Smooth muscle cell (in vitro differentiated cells): ENCODE results near the gene PCDHGB3. TPM values are rescaled to one million over a fixed set of nuclear protein-coding genes. Genes with fewer than 3 reads are reported as not detected.
A peak's percentile ranks its signal among the peaks of the same experiment; 100 is the strongest.
"Not testable (repeated sequence)": the region's sequence is repeated elsewhere in the genome, so short reads cannot be mapped to it uniquely, and the experiment has no call there.

Source experiments
- DNase-seq: peaks from one replicate; lab custom pipeline; 2025; ENCODE audit not compliant: unreplicated experiment; lab: John Stamatoyannopoulos, UW
- H2AFZ ChIP-seq: fragments of 200-600 bp; sonication (generic); 2 replicates; pipeline ENCODE4 v1.6.0; 2016; ENCODE audit warnings: antibody characterized with exemption, low read depth, mild to moderate bottlenecking
- H3F3A ChIP-seq: fragments of 200-600 bp; sonication (generic); 2 replicates; pipeline ENCODE4 v1.6.0; 2017; ENCODE audit warnings: antibody characterized with exemption, low read depth
- H3K27ac ChIP-seq: fragments of 200-600 bp; sonication (generic); 2 replicates; pipeline ENCODE4 v1.5.1; 2016; ENCODE audit warnings: low read depth, mild to moderate bottlenecking
- H3K27me3 ChIP-seq: fragments of 200-600 bp; sonication (generic); 2 replicates; pipeline ENCODE4 v1.6.1; 2016; ENCODE audit warnings: low read depth, mild to moderate bottlenecking
- H3K36me3 ChIP-seq: fragments of 200-600 bp; sonication (generic); 2 replicates; pipeline ENCODE4 v1.5.1; 2016; ENCODE audit warnings: low read depth
- H3K4me1 ChIP-seq: fragments of 200-600 bp; sonication (generic); 2 replicates; pipeline ENCODE4 v1.5.1; 2016; ENCODE audit warnings: low read depth
- H3K4me2 ChIP-seq: fragments of 200-600 bp; sonication (generic); 2 replicates; pipeline ENCODE4 v1.6.0; 2016; ENCODE audit warnings: mild to moderate bottlenecking
- H3K4me3 ChIP-seq: fragments of 200-600 bp; sonication (generic); 2 replicates; pipeline ENCODE4 v1.5.1; 2016; ENCODE audit warnings: mild to moderate bottlenecking
- H3K79me2 ChIP-seq: fragments of 200-600 bp; sonication (generic); 2 replicates; pipeline ENCODE4 v1.6.0; 2016; ENCODE audit warnings: low read depth, mild to moderate bottlenecking
- H3K9ac ChIP-seq: fragments of 200-600 bp; sonication (generic); 2 replicates; pipeline ENCODE4 v1.6.0; 2016; ENCODE audit warnings: low read depth
- H3K9me3 ChIP-seq: fragments of 200-600 bp; sonication (generic); replicated peaks from 2 replicates; pipeline ENCODE4 v1.5.1; 2016; ENCODE audit warnings: low read depth
- H4K20me1 ChIP-seq: fragments of 200-600 bp; sonication (generic); 2 replicates; pipeline ENCODE4 v1.6.0; 2016; ENCODE audit warnings: low read depth
- WGBS: methylation state at CpG from one replicate; pipeline ENCODE4 v1.1.7; 2016; ENCODE audit warnings: low lambda C conversion rate; 5-methylcytosine and 5-hydroxymethylcytosine counted together
- polyA plus RNA-seq: library from polyadenylated mRNA; unstranded; fragments of >200 nt; fragmentation: Nextera tagmentation; extraction: Ambion mirVana; gene quantifications from 2 replicates; pipeline ENCODE4 v1.2.1, GENCODE V29; 2016
- total RNA-seq: library from RNA; depleted of rRNA; stranded (reverse); fragments of >200 nt; gene quantifications from 2 replicates; pipeline ENCODE4 v1.2.3, GENCODE V29; 2014
- TF ChIP-seq, protein P1 (sequence below): fragments of 200-600 bp; sonication (generic); IDR thresholded peaks from 2 replicates; pipeline ENCODE4 v1.5.1; 2017; ENCODE audit warnings: borderline replicate concordance, mild to moderate bottlenecking, antibody characterized with exemption; ENCODE audit not compliant: insufficient read depth, poor library complexity, severe bottlenecking

Gene PCDHGB3
- total and polyA plus RNA-seq, 2 experiments from 2014 or later, result not detected

DNA sequence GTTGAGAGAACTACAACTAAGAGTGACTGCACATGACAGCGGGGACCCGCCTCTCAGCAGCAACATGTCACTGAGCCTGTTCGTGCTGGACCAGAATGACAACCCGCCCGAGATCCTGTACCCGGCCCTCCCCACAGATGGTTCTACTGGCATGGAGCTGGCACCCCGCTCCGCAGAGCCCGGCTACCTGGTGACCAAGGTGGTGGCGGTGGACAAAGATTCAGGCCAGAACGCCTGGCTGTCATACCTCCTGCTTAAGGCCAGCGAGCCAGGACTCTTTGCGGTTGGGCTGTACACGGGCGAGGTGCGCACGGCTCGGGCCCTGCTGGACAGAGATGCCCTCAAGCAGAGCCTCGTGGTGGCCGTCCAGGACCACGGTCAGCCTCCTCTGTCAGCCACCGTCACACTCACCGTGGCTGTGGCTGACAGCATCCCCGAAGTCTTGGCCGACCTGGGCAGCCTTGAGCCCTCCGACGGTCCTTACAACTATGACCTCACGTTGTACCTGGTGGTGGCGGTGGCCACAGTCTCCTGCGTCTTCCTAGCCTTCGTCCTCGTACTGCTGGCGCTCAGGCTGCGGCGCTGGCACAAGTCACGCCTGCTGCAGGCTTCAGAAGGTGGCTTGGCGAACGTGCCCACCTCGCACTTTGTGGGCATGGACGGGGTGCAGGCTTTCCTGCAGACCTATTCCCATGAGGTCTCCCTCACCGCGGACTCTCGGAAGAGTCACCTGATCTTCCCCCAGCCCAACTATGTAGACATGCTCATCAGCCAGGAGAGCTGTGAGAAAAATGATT, 14.6 kb downstream of the PCDHGB3 start:
- Histone ChIP-seq H3F3A (no peaks in the 10 kb centered on the region), H4K20me1 (no peaks in the 10 kb centered on the region), H3K4me1 (no peaks in the 10 kb centered on the region), H3K4me2 (no peak overlapping the region), H2AFZ (no peak overlapping the region), H3K4me3 (no peak overlapping the region), H3K36me3 (no peaks in the 10 kb centered on the region), H3K9me3 (peaks cover 8% of the 10 kb centered on the region), H3K27ac (no peak overlapping the region), H3K79me2 (no peaks in the 10 kb centered on the region), H3K9ac (no peak overlapping the region), H3K27me3 (no peaks in the 10 kb centered on the region)
- 95% methylated on average over 43 of the region's 43 CpGs for WGBS
- DNase-seq, result no peak
- TF ChIP-seq, protein P1, sequence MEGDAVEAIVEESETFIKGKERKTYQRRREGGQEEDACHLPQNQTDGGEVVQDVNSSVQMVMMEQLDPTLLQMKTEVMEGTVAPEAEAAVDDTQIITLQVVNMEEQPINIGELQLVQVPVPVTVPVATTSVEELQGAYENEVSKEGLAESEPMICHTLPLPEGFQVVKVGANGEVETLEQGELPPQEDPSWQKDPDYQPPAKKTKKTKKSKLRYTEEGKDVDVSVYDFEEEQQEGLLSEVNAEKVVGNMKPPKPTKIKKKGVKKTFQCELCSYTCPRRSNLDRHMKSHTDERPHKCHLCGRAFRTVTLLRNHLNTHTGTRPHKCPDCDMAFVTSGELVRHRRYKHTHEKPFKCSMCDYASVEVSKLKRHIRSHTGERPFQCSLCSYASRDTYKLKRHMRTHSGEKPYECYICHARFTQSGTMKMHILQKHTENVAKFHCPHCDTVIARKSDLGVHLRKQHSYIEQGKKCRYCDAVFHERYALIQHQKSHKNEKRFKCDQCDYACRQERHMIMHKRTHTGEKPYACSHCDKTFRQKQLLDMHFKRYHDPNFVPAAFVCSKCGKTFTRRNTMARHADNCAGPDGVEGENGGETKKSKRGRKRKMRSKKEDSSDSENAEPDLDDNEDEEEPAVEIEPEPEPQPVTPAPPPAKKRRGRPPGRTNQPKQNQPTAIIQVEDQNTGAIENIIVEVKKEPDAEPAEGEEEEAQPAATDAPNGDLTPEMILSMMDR, result no peak

DNA sequence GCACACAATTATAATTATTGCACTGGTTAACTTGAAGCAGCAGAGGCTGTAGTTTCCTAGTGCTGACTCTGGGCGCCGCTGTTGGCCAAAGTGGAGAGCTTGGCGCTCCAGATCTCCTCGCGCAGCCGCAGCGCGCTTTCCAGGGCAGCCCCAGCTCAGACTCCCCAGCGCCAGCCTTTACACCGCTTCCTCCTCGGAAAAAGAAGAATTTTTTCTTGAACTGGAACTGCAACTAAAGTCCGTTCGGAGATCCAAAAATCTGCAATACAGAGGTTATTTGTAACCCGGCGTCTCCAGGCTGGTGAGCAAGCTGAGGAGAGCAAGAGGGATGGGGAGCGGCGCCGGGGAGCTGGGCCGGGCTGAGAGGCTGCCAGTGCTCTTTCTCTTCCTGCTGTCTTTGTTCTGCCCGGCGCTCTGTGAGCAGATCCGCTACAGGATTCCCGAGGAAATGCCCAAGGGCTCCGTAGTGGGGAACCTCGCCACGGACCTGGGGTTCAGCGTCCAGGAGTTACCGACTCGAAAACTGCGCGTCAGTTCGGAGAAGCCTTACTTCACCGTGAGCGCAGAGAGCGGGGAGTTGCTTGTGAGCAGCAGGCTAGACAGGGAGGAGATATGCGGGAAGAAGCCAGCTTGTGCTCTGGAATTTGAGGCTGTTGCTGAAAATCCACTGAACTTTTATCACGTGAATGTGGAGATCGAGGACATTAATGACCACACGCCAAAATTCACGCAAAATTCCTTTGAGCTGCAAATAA, 17.7 kb downstream of the PCDHGB3 start, which contains the start of gene PCDHGB4:
PCDHGB4 (plus strand) TSS at position 142 of the 755 bp plus-strand sequence; CDS start at position 329, 187 bp downstream.
- H3K4me3 ChIP-seq, result peak within 1 kb of the TSS; percentile 67
- DNase-seq, H3K9ac ChIP-seq, H4K20me1 ChIP-seq, H3F3A ChIP-seq, H3K4me1 ChIP-seq, H3K27me3 ChIP-seq, H3K27ac ChIP-seq: not testable (repeated sequence)
- TF ChIP-seq, protein P1, result peak; percentile 71
- H3K4me2 ChIP-seq, result peak within 1 kb of the TSS; percentile 82
- H3K36me3 ChIP-seq, result peaks cover 29% of the 10 kb centered on the region
- peak within 1 kb of the TSS; percentile 87 for H2AFZ ChIP-seq
- peaks cover 11% of the 10 kb centered on the region for H3K79me2 ChIP-seq
- WGBS, result 22% methylated on average over 22 of the region's 40 CpGs
- peaks cover 39% of the 10 kb centered on the region for H3K9me3 ChIP-seq

DNA sequence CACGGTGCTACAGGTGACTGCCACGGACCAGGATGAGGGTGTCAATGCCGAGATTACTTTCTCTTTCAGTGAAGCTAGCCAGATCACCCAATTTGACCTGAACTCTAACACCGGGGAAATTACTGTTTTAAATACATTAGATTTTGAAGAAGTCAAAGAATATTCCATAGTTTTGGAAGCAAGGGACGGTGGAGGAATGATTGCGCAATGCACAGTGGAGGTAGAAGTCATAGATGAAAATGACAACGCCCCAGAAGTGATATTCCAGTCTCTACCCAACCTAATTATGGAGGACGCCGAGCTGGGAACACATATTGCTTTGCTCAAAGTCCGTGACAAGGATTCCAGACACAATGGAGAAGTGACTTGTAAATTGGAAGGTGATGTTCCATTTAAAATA, 18.6 kb downstream of the PCDHGB3 start:
- TF ChIP-seq, protein P1, result no peak
- Histone ChIP-seq H3K79me2 (peaks cover 11% of the 10 kb centered on the region), H4K20me1 (no peaks in the 10 kb centered on the region), H2AFZ (no peak overlapping the region), H3K4me3 (no peak overlapping the region), H3K4me2 (peak overlapping the region; percentile 72), H3K27ac (no peak overlapping the region), H3F3A (no peaks in the 10 kb centered on the region), H3K9ac (no peak overlapping the region), H3K27me3 (no peaks in the 10 kb centered on the region), H3K9me3 (peaks cover 48% of the 10 kb centered on the region), H3K4me1 (no peaks in the 10 kb centered on the region), H3K36me3 (peaks cover 34% of the 10 kb centered on the region)
- DNase-seq, result no peak
- WGBS, result 94% methylated on average over 10 of the region's 10 CpGs
